Left kidney (tissue), 2 donors: ENCODE results near the gene TPI1. TPM values are rescaled to one million over a fixed set of nuclear protein-coding genes. Genes with fewer than 3 reads are reported as not detected.
"Not testable (repeated sequence)": the region's sequence is repeated elsewhere in the genome, so short reads cannot be mapped to it uniquely, and the experiment has no call there.

Source experiments
- DNase-seq: peaks from one replicate; pipeline ENCODE4 v3.0.0-alpha.2; 2013
- polyA plus RNA-seq: library from polyadenylated mRNA; unstranded; fragments of 120-200 nt; gene quantifications from one replicate; pipeline ENCODE4 v1.2.1, GENCODE V29; 2013; ENCODE audit not compliant: insufficient read length

The TPI1 gene
- polyA plus RNA-seq, 1 donor = 515 TPM

GRCh38 chr12:6891646-6892001 lies 24.3 kb downstream of the TPI1 start:
- DNase-seq = no peak

- not testable (repeated sequence) for DNase-seq
Observed at GRCh38 chr12:6892683-6893082, 25.4 kb downstream of the TPI1 start.

DNA sequence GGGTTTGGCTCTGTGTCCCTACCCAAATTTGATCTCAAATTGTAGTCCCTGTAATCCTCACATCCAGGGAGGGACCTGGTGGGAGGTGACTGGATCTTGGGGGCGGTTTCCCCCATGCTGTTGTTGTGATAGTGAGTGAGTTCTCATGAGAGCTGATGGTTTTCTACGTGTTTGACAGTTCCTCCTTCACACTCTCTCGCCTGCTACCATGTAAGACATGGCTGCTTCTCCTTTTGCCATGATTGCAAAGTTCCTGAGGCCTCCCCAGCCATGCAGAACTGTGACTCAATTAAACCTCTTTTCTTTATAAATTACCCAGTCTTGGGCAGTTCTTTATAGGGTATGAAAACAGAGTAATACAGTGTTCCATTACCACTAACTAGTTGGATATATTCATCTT lies 27.0 kb downstream of the TPI1 start:
- DNase-seq = no peak

DNA sequence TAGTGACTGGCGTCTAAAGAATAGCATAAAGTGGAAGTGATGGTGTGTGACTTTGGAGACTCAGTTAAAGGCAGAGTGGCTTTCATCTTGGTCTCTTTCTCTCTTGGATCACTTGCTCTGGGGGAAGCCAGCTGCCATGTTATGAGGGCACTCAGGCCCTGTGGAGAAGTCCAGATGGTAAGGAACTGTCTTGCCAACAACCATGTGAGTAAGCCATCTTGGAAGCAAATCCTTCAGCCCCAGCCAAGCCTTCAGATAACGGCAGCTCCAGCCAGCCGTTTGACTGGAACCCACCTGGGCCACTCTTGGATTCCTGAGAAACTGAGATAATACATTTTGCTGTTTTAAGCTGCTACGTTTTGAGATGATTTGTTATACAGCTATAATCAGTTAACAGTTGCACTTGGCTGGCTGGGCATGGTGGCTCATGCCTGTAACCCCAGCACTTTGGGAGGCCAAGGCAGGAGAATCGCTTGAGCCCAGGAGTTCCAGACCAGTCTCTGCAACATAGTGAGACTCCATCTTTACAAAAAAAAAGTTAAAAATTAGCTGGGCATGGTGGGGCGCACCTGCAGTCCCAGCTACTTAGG lies 29.6 kb downstream of the TPI1 start:
- DNase-seq = no peak

- DNase-seq = no peak
Observed at GRCh38 chr12:6899427-6899826, 32.1 kb downstream of the TPI1 start.

- DNase-seq = no peak
Observed at GRCh38 chr12:6899837-6900519, 32.6 kb downstream of the TPI1 start.

DNA sequence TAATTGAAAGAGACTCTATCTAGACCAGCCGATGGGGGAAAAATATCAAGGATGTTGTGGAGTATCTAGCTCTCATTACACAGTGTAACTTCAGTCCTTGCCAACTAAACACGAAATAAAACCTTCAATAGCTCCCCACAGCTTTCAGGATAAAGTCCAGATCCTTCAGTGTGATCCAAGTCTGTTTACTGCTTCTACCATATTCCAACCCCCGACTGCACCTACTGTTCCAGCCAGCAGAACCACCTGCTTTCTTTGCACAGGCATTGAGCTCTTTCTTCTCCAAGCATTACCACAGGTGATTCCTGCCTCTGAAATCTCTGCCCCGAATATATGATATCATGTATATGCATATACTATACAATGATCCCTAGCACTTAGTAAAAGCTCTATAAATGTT lies 35.1 kb downstream of the TPI1 start:
- DNase-seq = no peak

DNA sequence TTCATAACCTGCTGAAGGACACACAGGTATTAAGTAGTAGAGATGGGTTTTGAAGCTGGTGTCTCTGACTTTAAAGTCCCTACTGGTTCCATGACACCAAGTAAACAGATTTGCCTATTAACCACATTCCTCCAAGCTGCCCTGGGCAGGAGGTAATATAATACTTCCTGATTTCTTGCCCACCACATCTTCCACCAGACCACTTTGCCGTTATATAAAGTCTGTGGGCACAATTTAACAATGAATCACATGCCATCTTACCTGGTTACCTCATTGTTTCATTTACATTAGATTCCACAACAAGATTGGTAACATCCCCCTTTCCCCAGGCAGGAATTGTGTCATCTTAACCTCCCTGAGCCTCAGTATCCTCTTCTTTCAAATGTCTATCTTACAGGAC lies 36.4 kb downstream of the TPI1 start:
- DNase-seq = no peak

- peak; percentile 98 for DNase-seq
Observed at GRCh38 chr12:6904280-6905276, 37.2 kb downstream of the TPI1 start, which contains the start of gene LRRC23. TSS of gene LRRC23 (plus strand) at chr12:6904822. CDS start at chr12:6905634, 812 bp downstream.

GRCh38 chr12:6905414-6906040 lies 38.2 kb downstream of the TPI1 start:
- DNase-seq = no peak

GRCh38 chr12:6908141-6908540 lies 40.8 kb downstream of the TPI1 start:
- not testable (repeated sequence) for DNase-seq

GRCh38 chr12:6909421-6910145 lies 42.3 kb downstream of the TPI1 start:
- DNase-seq = no peak

GRCh38 chr12:6912164-6912935 lies 45.0 kb downstream of the TPI1 start:
- DNase-seq = no peak

- DNase-seq = peak; percentile 43
Observed at GRCh38 chr12:6914246-6914946, 47.1 kb downstream of the TPI1 start, which contains the start of gene ENO2. TSS of gene ENO2 (plus strand) at chr12:6914580. CDS start at chr12:6915833, 1,253 bp downstream.

GRCh38 chr12:6914947-6915788 lies 47.8 kb downstream of the TPI1 start:
- DNase-seq = no peak

DNA sequence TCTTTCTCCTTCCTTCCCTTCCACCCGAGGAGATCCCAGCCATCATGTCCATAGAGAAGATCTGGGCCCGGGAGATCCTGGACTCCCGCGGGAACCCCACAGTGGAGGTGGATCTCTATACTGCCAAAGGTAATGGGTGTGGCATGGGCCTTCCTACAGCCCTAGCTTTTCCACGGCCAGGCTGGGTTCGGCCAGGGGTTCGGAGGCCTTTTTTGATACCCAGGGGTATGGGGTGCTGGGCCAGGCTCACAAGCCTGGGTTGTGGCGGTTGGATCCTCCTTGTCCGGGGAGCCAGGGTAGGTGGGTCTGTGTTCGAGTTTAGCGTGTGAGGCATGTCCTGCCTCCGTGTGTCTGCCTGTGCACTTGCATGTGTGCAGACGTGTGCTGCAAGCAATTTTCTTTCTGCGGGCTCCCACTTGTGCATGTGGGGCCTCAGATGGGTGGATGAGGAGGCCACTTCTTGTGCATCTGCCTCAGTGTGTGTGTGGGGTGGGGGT lies 48.5 kb downstream of the TPI1 start:
- no peak for DNase-seq

GRCh38 chr12:6916426-6917200 lies 49.3 kb downstream of the TPI1 start:
- no peak for DNase-seq
